HG02678 (cell line): ENCODE measurements around the gene E2F7.

Experiments
- ATAC-seq: cut with Tn5 transposase; IDR thresholded peaks from one replicate; pipeline ENCODE4 v1.9.1; 2021; ENCODE audit warnings: mild to moderate bottlenecking, moderate library complexity; ENCODE audit not compliant: unreplicated experiment

The E2F7 gene

GRCh38 chr12:77070382-77070781, 5.0 kb upstream of the E2F7 start:
- peak; percentile 76 for ATAC-seq

DNA sequence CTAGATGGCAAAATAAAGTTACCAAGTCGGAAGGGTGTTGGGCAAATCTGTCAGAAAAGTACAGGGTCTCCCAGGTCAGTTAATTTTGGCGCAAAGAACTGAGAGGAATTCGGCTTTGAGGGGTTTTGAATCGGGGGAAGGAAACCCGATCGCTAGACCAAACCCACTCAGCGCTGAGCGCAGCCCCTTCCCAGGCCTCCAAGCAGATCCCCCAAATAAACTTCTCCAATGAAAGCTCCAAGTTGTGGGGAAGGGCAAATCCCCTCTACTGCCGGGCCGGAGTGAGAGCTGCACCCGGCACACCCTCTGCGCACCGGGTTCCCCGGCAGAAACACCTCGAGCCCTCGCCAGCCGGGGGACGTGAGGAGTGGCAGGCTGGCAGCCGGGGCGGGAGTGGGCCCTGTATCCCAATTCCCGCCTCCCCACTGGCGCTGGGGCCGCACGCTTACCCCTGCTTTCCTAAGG, 441 bp downstream of the E2F7 start:
- peak; percentile 6 for ATAC-seq

DNA sequence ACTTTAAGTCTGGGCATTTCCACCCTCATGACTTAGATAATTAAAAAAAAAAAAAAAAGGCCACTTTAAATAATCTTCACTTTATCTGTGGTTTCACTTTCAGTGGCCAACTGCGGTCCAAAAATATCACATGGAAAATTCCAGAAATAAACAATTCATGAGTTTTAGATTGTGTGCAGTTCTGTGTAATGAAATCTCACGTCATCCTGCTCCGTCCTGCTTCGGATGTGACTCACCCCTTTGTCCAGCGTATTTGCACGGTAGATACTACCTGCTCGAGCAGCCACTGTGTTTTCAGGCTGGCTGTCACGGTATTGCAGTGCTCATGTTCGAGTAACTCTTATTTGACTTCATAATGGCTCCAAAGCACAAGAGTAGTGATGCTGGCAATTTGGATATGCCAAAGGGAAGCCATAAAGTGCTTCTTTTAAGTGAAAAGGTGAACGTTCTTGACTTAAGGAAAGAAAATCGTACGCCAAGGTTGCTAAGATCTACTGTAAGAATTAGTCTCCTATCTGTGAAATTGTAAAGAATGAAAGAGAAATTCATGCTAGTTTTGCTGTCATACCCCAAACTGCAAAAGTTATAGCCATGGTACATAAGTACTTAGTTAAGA, 2.4 kb downstream of the E2F7 start:
- peak; percentile 25 for ATAC-seq

GRCh38 chr12:77062396-77062795, 3.0 kb downstream of the E2F7 start:
- no peak for ATAC-seq

DNA sequence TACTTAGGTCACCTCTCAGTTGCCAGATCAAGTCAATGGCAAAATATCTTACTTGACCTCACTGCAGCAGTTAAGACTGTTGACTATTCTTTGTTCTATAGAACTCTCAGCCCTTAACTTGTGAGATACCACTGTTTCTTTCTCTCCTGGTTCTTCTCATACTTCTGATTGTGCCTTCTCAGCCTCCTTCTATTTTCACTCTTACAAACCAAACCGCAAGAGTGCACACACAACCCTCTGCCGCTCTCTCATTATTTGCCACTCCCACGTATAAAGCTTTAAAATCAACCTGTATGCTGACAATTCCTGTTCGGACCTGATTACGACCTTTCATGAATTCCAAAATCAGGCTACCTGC, 4.5 kb downstream of the E2F7 start:
- ATAC-seq, result peak; percentile 32

GRCh38 chr12:77060136-77060882, 5.1 kb downstream of the E2F7 start:
- ATAC-seq, result peak; percentile 73

DNA sequence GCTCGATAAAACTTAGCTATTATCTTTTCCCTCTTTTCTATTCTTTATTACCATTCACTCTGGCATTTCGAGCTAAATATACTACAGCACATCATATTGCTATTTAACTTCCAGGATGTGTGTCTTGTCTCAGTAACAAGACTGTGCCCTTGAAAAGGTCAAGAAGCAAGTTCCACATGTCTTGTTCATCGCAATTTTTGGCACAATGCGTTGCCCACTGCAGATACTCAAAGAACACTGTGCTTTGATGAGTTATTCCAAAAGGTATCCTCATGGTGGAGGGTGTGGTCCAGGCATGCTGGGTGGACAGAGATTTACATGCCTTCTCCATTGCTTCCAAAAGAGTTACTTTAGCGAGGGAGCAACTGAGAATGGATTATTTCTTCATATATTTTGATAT, 6.6 kb downstream of the E2F7 start:
- no peak for ATAC-seq

DNA sequence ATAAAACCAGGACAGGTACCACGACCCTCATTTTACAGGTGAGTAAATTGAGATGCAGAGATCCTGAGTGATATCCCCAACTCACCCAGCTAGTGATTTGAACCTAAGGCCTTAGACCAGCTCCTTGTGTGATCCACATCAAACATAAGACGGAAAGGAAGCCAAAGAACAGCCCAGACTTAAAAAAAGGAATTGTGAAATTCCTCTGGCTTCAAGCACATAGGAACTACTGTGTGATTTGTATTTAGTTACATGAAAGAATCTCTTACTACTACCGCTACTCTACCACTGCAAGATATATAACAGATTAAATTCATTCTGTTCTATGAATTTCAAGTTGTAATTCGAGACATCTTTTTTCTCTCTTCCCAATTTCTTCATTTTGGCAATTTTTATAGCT, 10.5 kb downstream of the E2F7 start:
- ATAC-seq, result no peak

DNA sequence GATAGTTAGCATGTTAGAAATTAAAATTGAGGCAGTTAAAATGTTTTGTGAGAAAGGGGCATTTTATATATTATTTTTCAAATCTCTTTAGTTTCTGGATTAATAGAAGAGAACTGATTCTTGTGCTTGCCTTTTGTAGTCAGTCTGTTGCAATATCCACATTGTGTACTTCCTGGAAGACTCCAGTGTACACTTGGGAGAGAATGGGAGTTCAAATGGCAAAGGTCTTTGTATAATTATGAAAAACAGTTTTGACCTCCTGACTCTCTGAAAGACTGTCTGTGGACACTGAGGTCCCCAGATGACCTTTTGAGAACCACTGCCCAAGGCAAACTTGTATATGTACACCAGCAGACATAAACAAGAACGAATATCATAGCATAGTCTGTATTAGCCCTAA, 12.1 kb downstream of the E2F7 start:
- ATAC-seq, result no peak

GRCh38 chr12:77049767-77050353, 15.5 kb downstream of the E2F7 start:
- peak; percentile 98 for ATAC-seq

DNA sequence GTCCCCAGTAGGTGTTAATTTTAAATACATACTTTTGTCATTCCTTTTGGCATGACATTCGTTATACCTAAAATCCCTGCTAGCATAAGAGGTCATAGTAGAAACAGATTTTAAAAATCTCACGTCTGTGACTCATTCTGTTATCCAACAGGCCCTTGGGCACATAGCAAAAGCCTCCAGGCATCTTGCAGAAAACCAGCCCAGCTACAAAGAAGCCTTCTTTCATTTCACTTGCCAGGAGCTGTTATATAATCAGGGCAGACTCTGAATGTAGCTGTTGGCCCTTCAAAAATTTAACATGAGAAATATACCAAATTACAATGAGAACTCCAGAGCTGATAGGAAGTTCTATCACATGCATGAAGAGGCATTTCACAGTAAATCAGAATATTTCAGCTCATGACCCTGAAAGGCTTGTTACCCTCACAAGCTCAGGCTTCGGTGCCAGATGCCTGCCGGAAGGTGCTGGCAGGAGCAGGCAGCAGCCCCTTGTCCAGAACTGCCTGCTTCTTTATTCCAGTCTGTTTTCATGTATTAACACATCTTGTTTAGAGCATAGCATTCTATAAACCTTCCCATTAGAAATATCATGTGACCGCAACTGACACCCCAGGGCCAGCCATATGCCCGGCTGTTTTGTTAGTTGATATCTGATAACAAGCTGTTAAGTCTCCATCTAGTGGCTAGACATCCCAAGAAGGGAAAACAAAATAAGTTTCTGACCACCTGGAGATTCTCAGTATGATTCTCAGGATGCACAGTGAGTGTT, 17.8 kb downstream of the E2F7 start:
- no peak for ATAC-seq

- ATAC-seq, result no peak
Observed at GRCh38 chr12:77046468-77046867, 18.9 kb downstream of the E2F7 start.

DNA sequence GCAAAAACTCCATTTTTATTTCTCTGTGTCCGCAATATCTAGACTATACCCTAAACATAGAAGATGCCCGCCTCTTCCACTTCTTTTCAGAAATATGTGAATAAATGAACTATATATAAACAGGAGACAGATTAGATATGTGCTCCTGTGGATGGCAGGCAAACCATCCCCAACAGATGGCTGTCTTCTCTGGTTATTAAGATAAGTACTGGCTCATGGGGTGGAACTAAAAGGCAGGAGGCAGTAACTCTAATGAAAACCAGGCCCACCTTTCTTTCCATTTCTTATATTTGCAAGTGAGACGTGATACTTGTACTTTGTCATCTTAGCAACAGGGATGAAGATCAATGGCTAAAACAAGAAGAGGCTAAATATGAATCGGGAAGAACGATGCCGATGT, 20.2 kb downstream of the E2F7 start:
- ATAC-seq, result no peak

DNA sequence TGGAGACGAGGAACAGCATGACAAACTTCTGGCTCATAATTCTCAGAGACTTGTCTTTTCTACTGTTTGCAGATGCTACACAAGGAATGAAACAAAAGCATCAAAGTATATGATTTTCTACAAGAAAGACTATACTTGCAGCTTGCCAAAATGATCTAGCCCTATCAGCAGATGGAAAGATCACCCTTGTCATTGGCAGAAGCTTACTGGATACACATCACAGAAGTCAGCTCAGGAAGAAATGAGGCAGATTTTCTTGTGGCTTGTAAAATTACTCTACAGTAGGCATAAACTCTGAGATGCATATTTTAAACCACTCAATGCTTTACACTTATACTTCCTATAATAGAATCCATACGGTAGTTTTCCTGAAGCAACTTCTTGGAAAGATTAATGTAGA, 20.6 kb downstream of the E2F7 start:
- no peak for ATAC-seq

DNA sequence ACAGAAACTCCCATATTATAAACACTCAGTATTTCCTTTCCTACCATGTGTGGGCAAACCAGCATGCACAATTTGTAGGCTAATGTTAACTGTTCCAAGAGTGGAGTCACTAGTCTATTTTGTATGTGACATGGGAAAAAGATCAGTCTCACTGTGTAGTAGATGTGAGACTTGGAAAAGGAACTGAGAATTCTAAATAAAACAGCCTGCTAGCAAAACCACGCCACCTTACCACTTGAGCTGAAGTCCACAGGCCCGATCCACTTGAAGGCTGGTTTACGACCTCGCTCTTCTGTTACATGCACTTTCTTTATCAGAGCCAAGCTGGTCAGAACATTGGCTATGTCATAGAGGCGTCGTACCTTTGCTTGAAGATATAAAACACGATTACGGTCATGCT, 22.5 kb downstream of the E2F7 start:
- ATAC-seq, result peak; percentile 43

DNA sequence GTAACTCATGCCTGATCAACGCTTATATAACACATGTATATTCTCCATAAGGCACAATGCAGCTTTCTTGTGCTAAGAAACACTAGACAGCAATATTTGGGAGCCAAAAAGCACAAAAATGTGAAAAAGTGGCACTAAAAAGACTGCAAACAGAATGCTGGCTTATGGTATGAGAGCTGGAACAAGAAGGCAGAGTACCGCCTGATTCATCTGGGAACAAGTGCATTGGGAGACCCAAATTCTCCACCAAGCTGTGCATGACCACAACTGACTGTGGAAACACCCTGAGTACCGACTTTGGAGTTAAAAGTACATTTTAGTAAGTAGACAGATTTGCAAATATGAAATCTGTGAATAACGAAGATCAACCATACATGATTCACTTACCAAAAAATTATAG, 25.1 kb downstream of the E2F7 start:
- no peak for ATAC-seq

DNA sequence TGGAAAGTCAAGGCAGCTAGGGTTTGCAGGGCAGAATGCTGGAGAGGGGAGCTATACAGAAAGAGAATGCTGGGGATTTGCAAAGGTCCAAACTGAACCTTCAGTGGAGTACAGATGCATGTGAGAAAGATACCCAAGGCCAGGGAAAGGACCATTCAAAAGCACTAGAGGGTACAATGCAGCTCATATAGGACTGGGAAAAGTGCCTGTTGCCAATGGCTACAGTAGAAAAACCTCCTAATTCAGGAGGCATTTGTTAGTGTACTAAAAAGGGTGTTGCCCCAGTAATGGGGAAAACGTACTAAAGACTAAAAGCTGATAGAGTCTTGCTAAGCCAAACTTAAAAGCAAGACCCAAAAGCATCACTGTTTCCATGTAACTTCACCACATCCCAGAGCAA, 30.1 kb downstream of the E2F7 start:
- no peak for ATAC-seq

DNA sequence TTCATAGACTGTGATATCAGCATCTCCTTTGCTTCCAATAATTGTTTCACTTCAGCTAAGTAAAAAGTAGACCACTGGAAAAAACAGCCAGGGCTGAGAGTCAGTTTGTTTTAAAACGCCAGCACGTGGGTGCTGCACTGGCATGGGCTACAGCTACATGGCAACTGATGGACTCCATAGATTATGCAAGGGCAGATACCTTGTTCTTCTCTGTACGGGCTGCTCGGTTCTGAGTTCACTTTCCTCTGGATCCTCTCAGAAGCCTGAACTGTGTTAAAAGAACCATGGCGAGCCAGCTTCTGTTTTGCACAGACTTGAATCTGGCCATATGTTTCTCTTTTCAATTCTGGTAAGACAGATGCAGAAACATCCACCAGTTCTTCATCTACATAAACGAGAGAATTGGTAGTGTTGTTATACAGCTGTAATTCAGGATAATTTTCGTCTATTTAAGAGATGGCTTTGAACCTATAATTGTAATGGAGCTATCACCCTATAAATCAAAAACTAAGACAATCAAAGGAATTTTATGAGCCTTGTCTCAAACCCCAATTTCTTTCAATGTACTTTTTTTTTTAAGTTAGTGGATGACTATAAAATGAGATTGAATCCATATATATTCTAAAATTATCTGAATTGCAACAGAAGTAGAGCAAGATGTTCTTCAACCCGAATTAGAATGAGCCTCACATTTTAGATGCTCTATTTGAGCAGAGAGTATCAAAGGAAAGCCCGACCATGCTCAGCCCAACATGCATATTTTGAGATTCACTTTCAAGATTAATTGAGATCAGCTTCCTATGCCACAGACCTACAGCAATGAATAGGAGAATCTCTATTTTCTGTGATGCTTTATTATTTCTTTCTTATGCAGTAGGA, 31.5 kb downstream of the E2F7 start:
- no peak for ATAC-seq

DNA sequence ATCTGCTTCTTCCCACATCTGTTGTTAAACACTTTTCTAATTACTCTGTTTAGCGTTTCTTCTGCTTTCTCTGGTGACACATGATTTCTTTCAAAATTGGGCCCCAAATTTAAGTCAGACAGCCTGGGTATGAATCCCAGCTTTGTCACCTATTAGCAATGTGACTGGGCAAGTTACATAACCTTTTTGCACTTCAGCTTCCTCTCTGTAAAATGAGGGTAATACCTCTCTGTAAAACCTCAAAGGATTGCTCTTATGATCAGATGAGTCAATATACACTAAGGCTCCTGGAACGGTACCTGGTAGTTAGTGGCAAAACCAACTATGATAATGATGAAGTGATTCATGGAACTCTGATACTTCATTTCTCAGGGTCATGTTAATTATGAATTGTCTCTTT, 33.0 kb downstream of the E2F7 start:
- no peak for ATAC-seq

GRCh38 chr12:77031745-77032144, 33.6 kb downstream of the E2F7 start:
- no peak for ATAC-seq
